CD4-positive, CD25-positive, alpha-beta regulatory T cell (primary cell): ENCODE measurements around the gene RUBCNL. TPM values are rescaled to one million over a fixed set of nuclear protein-coding genes. Genes with fewer than 3 reads are reported as not detected.
A peak's percentile ranks its signal among the peaks of the same experiment; 100 is the strongest.

ENCODE experiments used
- ATAC-seq, 2 donors: fragments of 150-1000 bp; cut with Tn5 transposase; one replicate each; pipeline ENCODE4 v1.10.0; 2021; ENCODE audit warnings: low read depth in 2 of 2, moderate number of reproducible peaks in 2 of 2, moderate library complexity in 1 of 2
- DNase-seq, 3 donors: peaks; one replicate each; pipeline versions ENCODE4 v3.0.0 to v3.0.0-alpha.2; 2012 to 2022; ENCODE audit warnings: mixed read lengths in 1 of 3
- H3K27ac ChIP-seq: one replicate; pipeline ENCODE4 v1.7.0; 2013; ENCODE audit warnings: mild to moderate bottlenecking, low read length; ENCODE audit not compliant: insufficient read depth, poor library complexity, severe bottlenecking
- H3K27me3 ChIP-seq: one replicate; pipeline ENCODE4 v1.7.0; 2013; ENCODE audit warnings: low read length; ENCODE audit not compliant: control insufficient read depth, insufficient read depth
- H3K36me3 ChIP-seq: one replicate; pipeline ENCODE4 v1.7.0; 2013; ENCODE audit warnings: mild to moderate bottlenecking, low read length, moderate library complexity; ENCODE audit not compliant: control insufficient read depth, insufficient read depth
- H3K4me1 ChIP-seq: 2 replicates; pipeline ENCODE4 v1.7.0; 2013; ENCODE audit warnings: mild to moderate bottlenecking, low read length; ENCODE audit not compliant: insufficient read depth, control insufficient read depth, poor library complexity, severe bottlenecking
- H3K4me3 ChIP-seq: one replicate; pipeline ENCODE4 v1.7.0; 2013; ENCODE audit warnings: low read depth, mild to moderate bottlenecking, low read length, moderate library complexity
- H3K9me3 ChIP-seq, 2 experiments: 1 replicate in 1 of 2; 2 replicates in 1 of 2; pipeline ENCODE4 v1.7.0; 2013; ENCODE audit warnings: low read length in 2 of 2, mild to moderate bottlenecking in 1 of 2, moderate library complexity in 1 of 2; ENCODE audit not compliant: control insufficient read depth in 2 of 2
- H3K27ac Mint-ChIP-seq, 3 donors: one replicate each; pipeline ENCODE4 v1.8.0; 2020 to 2022; ENCODE audit warnings: mild to moderate bottlenecking in 3 of 3, mixed read lengths in 3 of 3, moderate library complexity in 2 of 3
- H3K27me3 Mint-ChIP-seq: one replicate; pipeline ENCODE4 v1.8.0; 2022; ENCODE audit warnings: mild to moderate bottlenecking, mixed read lengths
- H3K36me3 Mint-ChIP-seq: one replicate; pipeline ENCODE4 v1.8.0; 2020; ENCODE audit warnings: mixed read lengths
- H3K4me1 Mint-ChIP-seq, 4 donors: one replicate each; pipeline ENCODE4 v1.8.0; 2020 to 2022; ENCODE audit warnings: mixed read lengths in 4 of 4, mild to moderate bottlenecking in 1 of 4
- H3K4me3 Mint-ChIP-seq, 4 donors: one replicate each; pipeline ENCODE4 v1.8.0; 2020 to 2022; ENCODE audit warnings: mild to moderate bottlenecking in 4 of 4, mixed read lengths in 4 of 4, moderate library complexity in 3 of 4
- H3K9me3 Mint-ChIP-seq, 7 donors: one replicate each; pipeline ENCODE4 v1.8.0; 2020 to 2022; ENCODE audit warnings: mixed read lengths in 7 of 7, mild to moderate bottlenecking in 3 of 7, moderate library complexity in 2 of 7
- polyA plus RNA-seq, 4 donors: library from polyadenylated mRNA; unstranded; fragments of 300-500 nt; fragmentation: Illumina TruSeq; gene quantifications; one replicate each; pipeline ENCODE4 v1.2.3, GENCODE V29; 2021
- total RNA-seq: library from RNA; stranded (reverse); gene quantifications from one replicate; pipeline ENCODE4 v1.2.3, GENCODE V29; 2022

RUBCNL gene
- total and polyA plus RNA-seq, 5 donors from 2014 or later = 0.05 to 0.38 (median 0.14) TPM; not detected in 1

DNA sequence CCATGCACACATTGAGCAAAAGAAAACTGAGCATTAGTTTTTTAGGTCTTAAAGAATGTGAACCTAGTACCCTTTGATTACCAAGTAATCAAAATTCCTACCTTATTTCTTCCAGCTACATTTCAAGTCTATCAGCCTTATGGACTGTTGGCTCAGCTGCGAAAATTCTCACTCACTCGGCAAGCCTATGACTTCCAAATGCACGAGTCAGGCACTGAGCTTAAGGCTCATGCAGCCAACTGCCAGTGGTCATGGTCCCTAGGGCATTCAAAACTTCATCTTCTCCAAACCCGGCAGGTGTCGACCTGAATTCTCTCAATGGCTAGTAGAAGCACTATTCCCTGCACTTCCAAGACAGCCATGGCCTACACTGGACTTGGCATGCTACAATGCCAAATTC is 41.2 kb downstream of the RUBCNL start:
- Histone ChIP-seq H3K4me3 (no peak overlapping the region), H3K36me3 (no peaks in the 10 kb centered on the region), H3K27ac (no peak overlapping the region), H3K27me3 (no peaks in the 10 kb centered on the region), H3K4me1 (no peaks in the 10 kb centered on the region), H3K9me3 (no peaks in the 10 kb centered on the region)
- Mint-ChIP-seq H3K27ac (no peak overlapping the region), H3K4me1 (peaks cover 0 to 6% (median 3%) of the 10 kb centered on the region in 4 donors), H3K27me3 (peaks cover 8% of the 10 kb centered on the region), H3K4me3 (no peak overlapping the region), H3K9me3 (peaks cover 0 to 5% (median 0%) of the 10 kb centered on the region in 7 donors), H3K36me3 (no peaks in the 10 kb centered on the region)
- ATAC-seq (no peak), DNase-seq (no peak)

GRCh38 chr13:46345398-46345797 is 41.7 kb downstream of the RUBCNL start:
- DNase-seq (no peak), ATAC-seq (no peak)
- Histone ChIP-seq H3K4me3 (no peak overlapping the region), H3K4me1 (no peaks in the 10 kb centered on the region), H3K9me3 (no peaks in the 10 kb centered on the region), H3K36me3 (no peaks in the 10 kb centered on the region), H3K27ac (no peak overlapping the region), H3K27me3 (no peaks in the 10 kb centered on the region)
- Mint-ChIP-seq H3K4me3 (no peak overlapping the region), H3K4me1 (peaks cover 0 to 10% (median 3%) of the 10 kb centered on the region in 4 donors), H3K27ac (no peak overlapping the region), H3K27me3 (peaks cover 8% of the 10 kb centered on the region), H3K9me3 (peaks cover 0 to 5% (median 0%) of the 10 kb centered on the region in 7 donors), H3K36me3 (no peaks in the 10 kb centered on the region)

DNA sequence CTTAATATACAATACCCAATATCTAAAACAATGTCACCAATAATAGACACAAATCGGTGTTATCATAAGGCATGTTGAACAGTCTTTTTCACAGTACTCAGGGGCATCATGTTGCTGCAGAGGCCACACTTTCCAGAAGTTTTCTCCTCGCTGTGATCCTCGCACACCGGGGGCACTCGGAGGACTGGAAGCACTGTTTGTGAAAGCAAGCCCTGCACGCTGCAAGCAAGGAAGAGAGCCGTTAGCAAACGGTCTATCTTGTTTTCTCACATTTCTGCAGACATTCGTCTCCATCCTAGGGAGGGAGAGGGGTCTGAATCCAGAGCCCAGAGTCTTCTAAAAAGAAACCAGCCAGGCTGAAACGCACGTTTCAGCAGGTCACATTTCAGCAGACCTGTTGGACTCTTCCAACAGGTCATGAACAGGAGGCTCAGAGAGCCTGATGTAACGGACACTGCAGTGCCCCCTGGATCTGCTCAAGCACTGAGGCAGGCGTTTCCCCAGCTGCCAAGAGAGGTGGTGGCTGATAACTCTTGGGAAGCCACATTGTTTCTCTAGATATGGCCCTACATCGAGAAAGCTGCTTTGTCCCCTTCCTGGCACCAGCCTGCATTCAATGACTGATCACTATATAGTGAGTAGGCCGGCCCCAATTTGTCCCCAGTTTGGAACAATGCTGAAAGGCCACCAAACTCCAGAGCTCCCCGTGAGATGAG is 43.6 kb downstream of the RUBCNL start:
- Mint-ChIP-seq H3K4me3 (no peak overlapping the region), H3K27me3 (peaks cover 8% of the 10 kb centered on the region), H3K27ac (no peak overlapping the region), H3K36me3 (no peaks in the 10 kb centered on the region), H3K9me3 (peaks cover 0 to 2% (median 0%) of the 10 kb centered on the region in 7 donors), H3K4me1 (peaks cover 0 to 10% (median 3%) of the 10 kb centered on the region in 4 donors)
- no peak for DNase-seq
- H3K27ac ChIP-seq = no peak overlapping the region
- no peak for ATAC-seq
- H3K9me3 ChIP-seq = no peaks in the 10 kb centered on the region
- H3K27me3 ChIP-seq = no peaks in the 10 kb centered on the region
- H3K4me1 ChIP-seq = no peaks in the 10 kb centered on the region
- H3K4me3 ChIP-seq = no peak overlapping the region
- H3K36me3 ChIP-seq = no peaks in the 10 kb centered on the region

DNA sequence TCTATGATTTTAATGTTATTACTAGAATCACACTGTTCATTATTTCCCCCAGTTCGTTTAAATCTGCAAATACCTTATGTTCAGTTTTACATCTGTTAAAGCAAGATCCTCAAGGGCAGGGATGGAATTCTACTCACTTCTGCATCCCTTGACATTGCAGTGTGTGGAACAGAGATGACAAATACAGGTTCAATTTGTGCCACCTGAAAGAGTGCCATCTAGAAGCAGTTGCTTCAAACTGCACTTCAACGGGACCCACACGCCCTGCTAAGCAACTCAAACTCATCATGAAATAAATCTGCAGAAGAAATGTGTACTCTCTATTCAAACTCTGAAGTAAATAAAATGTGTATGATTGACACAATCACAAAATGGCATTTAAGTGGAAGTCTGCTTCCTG is 44.5 kb downstream of the RUBCNL start:
- no peaks in the 10 kb centered on the region for H3K27me3 ChIP-seq
- no peaks in the 10 kb centered on the region for H3K36me3 ChIP-seq
- no peak for DNase-seq
- Mint-ChIP-seq H3K4me1 (peaks cover 0 to 10% (median 3%) of the 10 kb centered on the region in 4 donors), H3K4me3 (no peak overlapping the region), H3K36me3 (no peaks in the 10 kb centered on the region), H3K9me3 (no peaks in the 10 kb centered on the region), H3K27me3 (peaks cover 8% of the 10 kb centered on the region), H3K27ac (no peak overlapping the region)
- ATAC-seq = no peak
- no peaks in the 10 kb centered on the region for H3K9me3 ChIP-seq
- H3K4me3 ChIP-seq = no peak overlapping the region
- no peaks in the 10 kb centered on the region for H3K4me1 ChIP-seq
- no peak overlapping the region for H3K27ac ChIP-seq

DNA sequence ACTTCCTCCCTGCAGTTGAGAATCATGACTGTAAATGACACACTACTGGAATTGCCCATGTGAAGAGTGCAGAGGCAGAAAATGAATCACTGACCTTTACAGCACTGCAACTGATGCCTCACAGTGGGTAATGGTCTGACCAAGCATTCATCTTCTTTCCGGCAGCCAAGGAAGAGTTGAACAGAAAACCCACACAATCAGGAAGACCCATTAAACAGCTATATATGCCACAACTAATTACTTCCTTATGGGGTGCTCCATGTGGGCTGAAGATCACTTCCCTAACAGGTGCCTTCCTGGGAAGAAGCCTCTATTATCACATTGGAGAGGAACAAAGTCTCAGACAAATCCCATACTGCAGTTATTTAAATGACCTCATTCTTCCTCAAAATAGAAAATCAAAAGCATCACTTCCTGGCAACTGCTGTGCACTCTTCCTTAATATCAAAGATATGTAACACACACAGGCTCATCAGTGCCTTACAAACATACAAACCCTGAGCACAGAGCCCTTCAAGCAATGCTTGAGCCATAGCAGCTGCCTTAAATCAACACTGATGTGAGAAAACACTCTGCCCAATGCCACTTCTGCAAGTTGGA is 45.8 kb downstream of the RUBCNL start:
- no peaks in the 10 kb centered on the region for H3K9me3 ChIP-seq
- no peaks in the 10 kb centered on the region for H3K27me3 ChIP-seq
- no peak overlapping the region for H3K27ac ChIP-seq
- Mint-ChIP-seq H3K4me3 (no peak overlapping the region), H3K27me3 (peaks cover 4% of the 10 kb centered on the region), H3K27ac (peak overlapping the region in 1 of 3 donors; percentile 72), H3K9me3 (peaks cover 0 to 6% (median 1%) of the 10 kb centered on the region in 7 donors), H3K4me1 (peaks cover 0 to 10% (median 3%) of the 10 kb centered on the region in 4 donors), H3K36me3 (peaks cover 4% of the 10 kb centered on the region)
- H3K4me3 ChIP-seq = no peak overlapping the region
- no peaks in the 10 kb centered on the region for H3K4me1 ChIP-seq
- H3K36me3 ChIP-seq = no peaks in the 10 kb centered on the region
- DNase-seq (no peak), ATAC-seq (peak; percentile 52 to 69)

GRCh38 chr13:46340631-46341111 is 46.4 kb downstream of the RUBCNL start:
- Histone ChIP-seq H3K4me1 (no peaks in the 10 kb centered on the region), H3K9me3 (no peaks in the 10 kb centered on the region), H3K27ac (no peak overlapping the region), H3K36me3 (no peaks in the 10 kb centered on the region), H3K27me3 (no peaks in the 10 kb centered on the region), H3K4me3 (no peak overlapping the region)
- DNase-seq (no peak), ATAC-seq (no peak)
- peaks cover 4% of the 10 kb centered on the region for H3K36me3 Mint-ChIP-seq
- peaks cover 0 to 6% (median 1%) of the 10 kb centered on the region in 7 donors for H3K9me3 Mint-ChIP-seq
- H3K27me3 Mint-ChIP-seq = no peaks in the 10 kb centered on the region
- H3K27ac Mint-ChIP-seq = peak overlapping the region in 1 of 3 donors; percentile 72
- peaks cover 0 to 10% (median 3%) of the 10 kb centered on the region in 4 donors for H3K4me1 Mint-ChIP-seq
- no peak overlapping the region for H3K4me3 Mint-ChIP-seq

- H3K4me1 Mint-ChIP-seq = peaks cover 0 to 10% (median 3%) of the 10 kb centered on the region in 4 donors
- no peak overlapping the region for H3K27ac Mint-ChIP-seq
- H3K27me3 Mint-ChIP-seq = no peaks in the 10 kb centered on the region
These were observed 47.0 kb downstream of the RUBCNL start for GRCh38 chr13:46340011-46340410.

More at GRCh38 chr13:46340011-46340410, 47.0 kb downstream of the RUBCNL start:
- Histone ChIP-seq H3K4me1 (no peaks in the 10 kb centered on the region), H3K4me3 (no peak overlapping the region), H3K36me3 (no peaks in the 10 kb centered on the region), H3K27ac (no peak overlapping the region), H3K9me3 (no peaks in the 10 kb centered on the region), H3K27me3 (no peaks in the 10 kb centered on the region)
- peaks cover 0 to 6% (median 1%) of the 10 kb centered on the region in 7 donors for H3K9me3 Mint-ChIP-seq
- H3K4me3 Mint-ChIP-seq = no peak overlapping the region
- DNase-seq (no peak), ATAC-seq (no peak)
- H3K36me3 Mint-ChIP-seq = peaks cover 4% of the 10 kb centered on the region
